ENCODE measurements around the gene P2RX5.

P2RX5 gene

DNA sequence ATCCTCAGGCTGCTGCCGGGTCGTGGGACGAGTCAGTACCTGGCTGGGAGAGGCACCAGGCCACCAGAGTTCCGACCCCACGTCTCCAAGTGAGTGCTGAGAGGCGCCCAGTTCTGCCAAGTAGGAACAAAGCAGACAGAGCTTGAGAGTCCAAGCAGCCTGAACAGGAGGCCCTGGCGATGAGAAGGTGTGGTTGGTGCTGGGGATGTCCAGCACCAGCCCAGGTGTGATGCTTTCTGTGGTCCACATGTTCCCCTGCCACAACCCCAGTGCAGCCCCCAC is 38.4 kb downstream of the P2RX5 start:
- DNase-seq (ENCODE audit: low read depth, low spot score) = no peak

- DNase-seq (ENCODE audit: low read depth, low spot score) = no peak
These were observed 39.0 kb downstream of the P2RX5 start for GRCh38 chr17:3656755-3657587.

- no peak for DNase-seq (ENCODE audit: low read depth, low spot score)
These were observed 39.6 kb downstream of the P2RX5 start for GRCh38 chr17:3656353-3656752.

DNA sequence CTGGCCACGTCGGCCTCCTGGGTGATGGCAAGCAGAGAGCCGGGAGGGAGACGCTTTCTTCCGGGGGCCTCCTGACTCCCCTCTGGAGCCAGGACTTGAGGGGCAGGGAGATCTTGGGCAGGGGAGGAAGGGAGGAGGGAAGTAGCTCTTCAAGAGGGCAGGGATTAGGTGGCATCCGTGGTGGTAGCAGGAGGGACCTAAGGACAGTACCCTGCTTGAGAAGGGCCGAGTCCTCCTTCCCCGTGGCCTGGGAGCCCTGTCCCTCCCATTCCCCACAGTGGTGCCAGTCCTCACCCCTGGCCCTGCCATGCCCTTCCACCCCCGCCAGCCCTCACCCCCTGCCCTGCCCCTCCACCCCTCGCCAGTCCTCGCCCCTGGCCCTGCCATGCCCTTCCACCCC is 40.2 kb downstream of the P2RX5 start:
- DNase-seq (ENCODE audit: low read depth, low spot score) = no peak

GRCh38 chr17:3647769-3648555 is 48.0 kb downstream of the P2RX5 start:
- no peak for DNase-seq (ENCODE audit: low read depth, low spot score)

GRCh38 chr17:3647251-3647650 is 48.7 kb downstream of the P2RX5 start:
- no peak for DNase-seq (ENCODE audit: low read depth, low spot score)

DNA sequence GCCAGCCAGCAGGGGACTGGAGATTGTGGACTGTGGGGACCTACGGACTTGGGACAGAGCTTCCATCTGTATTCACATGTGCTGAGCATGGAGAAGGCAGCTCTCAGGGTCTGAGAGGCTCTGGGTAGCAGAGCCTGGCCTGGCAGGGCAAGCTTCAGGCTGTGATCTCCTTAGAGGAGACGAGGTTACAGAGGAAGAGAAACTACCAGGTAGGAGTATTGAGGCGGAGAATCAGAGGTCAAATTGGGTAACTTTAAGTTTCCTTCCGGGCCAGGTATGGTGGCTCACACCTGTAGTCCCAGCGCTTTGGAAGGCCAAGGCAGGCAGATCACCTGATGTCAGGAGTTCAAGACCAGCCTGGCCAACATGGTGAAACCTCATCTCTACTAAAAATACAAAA is 50.6 kb downstream of the P2RX5 start:
- no peak for DNase-seq (ENCODE audit: low read depth, low spot score)

DNA sequence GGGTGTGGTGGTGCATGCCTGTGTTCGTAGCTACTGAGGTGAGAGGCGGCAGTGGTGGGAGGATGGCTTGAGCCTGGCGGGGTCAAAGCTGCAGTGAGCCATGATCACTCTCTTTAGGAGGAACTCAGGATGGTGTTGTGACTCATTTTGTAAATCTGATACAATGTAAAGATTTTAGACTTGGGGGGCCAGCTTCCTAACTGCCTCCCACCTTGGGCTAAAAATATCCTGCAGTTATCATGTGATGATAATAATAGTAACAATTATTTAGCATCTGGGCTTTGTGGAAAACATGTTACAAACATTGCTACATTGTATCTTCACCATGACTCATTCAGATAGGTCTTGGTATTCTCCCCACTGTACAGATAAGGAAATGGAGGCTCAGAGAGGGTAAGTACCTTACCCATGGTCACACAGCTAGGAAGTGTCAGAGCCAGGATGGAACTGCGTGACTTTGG is 52.0 kb downstream of the P2RX5 start:
- no peak for DNase-seq (ENCODE audit: low read depth, low spot score)

GRCh38 chr17:3641717-3642486 is 54.1 kb downstream of the P2RX5 start:
- no peak for DNase-seq (ENCODE audit: low read depth, low spot score)

DNA sequence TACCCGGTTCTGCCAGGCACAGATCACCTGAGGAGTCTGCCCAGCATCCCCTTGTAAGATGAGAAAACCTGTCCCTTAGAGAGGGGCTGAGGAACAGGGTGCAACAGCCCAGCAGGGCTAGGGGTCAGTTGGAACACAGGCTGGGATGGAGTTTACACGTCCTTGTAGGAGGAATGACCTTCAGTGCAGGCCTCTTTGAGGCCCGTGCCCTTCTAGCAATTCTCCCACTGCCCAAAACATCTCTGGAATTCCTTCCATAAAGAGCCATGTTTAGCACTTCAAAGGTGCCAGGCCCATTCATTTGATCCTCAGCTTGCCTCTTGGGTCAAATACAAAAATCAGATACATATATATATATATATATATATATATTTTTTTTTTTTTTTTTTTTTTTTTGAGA is 54.9 kb downstream of the P2RX5 start:
- DNase-seq (ENCODE audit: low read depth, low spot score) = no peak

- no peak for DNase-seq (ENCODE audit: low read depth, low spot score)
These were observed 55.9 kb downstream of the P2RX5 start for GRCh38 chr17:3639981-3640596.

DNA sequence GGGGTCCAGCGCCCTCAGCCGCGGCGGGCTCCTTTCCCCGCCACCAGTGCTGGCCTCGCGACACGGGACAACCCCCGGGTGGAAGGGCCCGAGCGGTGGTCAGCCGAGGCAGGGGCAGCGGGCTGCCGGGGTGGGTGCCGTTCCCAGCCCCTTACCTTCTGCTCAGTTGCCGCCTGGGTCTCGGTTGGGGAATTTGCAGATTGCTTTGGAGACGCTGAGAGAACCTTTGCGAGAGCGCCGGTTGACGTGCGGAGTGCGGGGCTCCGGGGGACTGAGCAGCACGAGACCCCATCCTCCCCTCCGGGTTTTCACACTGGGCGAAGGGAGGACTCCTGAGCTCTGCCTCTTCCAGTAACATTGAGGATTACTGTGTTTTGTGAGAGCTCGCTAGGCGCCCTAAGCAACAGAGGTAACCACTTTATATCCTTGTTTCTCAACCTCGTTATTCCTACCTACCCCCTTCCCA is 59.0 kb downstream of the P2RX5 start:
- no peak for DNase-seq (ENCODE audit: low read depth, low spot score)

DNA sequence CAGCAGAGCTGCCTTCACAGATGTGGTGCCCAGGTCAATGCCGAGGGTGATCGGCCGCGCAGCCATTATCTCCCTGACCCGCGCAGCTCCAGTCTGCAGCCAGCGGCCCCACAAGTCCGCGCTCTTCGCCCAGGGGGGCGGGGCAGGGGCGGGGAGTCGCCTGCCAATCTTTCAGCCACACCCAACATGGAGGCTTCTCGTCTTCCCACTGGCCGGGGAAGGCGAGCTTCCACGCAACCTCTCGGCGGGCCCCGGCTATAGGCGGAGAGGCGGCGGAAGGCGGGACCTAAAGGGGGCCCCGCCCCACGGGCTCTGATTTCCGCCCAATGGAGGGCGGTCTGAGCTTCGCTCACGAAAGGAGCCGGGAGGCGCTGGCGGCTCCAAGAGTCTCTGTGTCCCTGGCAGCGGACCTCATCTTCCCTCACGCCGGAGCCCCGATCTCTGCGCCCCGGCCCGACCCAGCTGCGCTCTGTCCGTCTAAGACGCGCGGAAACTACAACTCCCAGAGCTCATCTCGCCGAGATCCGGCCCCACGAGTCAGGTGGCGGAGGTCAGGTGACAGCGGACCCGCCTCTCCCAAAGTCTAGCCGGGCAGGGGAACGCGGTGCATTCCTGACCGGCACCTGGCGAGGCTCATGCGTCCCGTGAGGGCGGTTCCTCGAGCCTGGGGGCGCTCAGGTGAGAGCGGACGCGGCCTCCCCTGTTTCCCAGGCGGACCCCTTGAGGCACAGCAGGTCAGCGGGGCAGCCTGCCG is 59.6 kb downstream of the P2RX5 start, which contains the start of the genes CTNS and SHPK:
Gene CTNS, plus strand, starts transcription at position 607 of the 754 bp plus-strand sequence. CDS start 3,447 bp downstream, outside the sequence.
Gene SHPK, minus strand, starts transcription at position 97 of the 754 bp plus-strand sequence. Its CDS starts 31 bp downstream, at position 66.
- peak; percentile 92 for DNase-seq (ENCODE audit: low read depth, low spot score)

DNA sequence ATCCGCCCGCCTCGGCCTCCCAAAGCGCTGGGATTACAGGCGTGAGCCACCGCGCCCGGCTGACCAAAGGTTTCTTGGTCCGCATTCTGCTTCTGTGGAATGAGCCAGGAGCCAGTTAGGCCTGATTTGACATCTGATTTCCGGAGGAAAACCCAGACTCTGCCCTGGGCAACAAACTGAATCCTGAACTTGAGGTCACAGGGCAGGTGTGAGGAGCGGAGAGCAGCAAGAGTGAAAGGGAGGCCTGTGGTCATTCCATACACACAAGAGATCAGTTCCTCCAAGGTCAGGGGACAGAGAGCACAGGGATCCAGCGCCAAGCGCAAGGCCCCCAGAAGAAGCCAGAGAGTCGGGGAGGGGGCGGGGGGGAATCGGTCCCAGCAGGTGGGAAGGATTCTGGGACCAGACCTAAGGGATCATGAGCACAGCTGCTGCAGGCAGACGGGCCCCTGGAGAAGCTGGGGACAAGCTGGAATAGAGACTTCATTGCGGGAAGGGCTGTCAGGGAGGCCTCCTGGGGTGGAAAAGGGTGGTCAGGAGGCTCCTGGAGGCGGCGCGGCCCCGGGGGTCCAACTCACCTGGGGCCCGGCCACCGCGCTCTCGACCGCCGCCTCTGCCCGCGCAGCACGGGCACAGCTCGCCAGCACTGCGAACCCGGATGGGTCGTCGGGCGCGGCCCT is 60.3 kb downstream of the P2RX5 start:
- no peak for DNase-seq (ENCODE audit: low read depth, low spot score)

DNA sequence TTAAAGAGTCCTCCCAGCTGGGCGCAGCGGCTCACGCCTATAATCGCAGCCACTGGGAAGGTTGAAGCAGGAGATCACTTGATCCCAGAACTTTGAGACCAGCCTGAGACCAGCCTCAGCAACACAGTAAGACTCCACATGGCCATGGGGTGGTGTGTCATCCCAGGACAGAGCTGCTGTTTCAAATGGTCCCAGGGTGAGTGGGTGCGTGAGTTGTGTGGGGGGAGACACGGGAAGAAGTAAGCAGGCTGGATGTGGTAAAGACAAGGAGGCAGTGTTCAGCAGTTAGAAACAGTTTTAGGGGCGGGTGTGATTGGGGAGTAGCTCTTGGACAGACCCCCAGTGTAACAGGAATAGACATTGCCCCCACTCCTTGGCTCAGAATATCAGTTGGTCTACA is 63.7 kb downstream of the P2RX5 start:
- no peak for DNase-seq (ENCODE audit: low read depth, low spot score)

DNA sequence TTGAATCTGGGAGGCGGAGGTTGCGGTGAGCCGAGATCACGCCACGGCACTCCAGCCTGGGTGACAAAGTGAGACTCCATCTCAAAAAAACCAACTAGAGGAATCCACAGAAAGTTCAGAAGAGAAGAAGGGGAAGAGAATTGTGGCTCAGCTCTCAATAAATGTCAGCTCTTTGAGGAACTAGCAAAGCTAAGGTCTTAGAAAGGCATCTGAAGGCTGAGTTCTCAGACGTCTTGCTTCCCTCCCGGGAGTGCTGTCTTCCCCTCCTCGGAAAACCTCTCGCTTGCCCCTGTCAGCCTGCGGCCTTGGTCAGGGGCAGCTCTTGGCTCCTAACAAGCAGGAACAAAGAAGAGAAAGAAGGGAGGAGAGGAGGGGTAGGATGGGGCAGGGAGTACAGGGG is 65.2 kb downstream of the P2RX5 start:
- DNase-seq (ENCODE audit: low read depth, low spot score) = no peak

DNA sequence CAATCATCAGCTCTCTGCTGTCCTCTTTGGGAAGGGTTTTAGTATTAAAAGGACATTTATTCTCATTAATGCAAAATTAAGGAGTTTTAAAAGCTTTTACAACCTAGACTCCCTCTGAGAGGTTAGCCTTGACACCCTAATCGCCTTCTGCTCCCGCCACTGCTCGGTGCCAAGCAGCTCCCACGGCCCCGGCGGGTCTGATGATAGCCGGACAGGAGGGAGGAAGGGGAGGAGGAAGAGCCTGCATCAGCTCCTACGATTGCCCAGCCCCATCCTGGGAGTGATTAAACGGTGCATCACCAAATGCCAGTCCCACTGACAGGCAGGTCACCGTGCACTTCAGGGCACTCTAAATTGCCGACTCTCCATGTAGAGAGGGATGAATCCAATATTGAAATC is 68.2 kb downstream of the P2RX5 start:
- no peak for DNase-seq (ENCODE audit: low read depth, low spot score)

DNA sequence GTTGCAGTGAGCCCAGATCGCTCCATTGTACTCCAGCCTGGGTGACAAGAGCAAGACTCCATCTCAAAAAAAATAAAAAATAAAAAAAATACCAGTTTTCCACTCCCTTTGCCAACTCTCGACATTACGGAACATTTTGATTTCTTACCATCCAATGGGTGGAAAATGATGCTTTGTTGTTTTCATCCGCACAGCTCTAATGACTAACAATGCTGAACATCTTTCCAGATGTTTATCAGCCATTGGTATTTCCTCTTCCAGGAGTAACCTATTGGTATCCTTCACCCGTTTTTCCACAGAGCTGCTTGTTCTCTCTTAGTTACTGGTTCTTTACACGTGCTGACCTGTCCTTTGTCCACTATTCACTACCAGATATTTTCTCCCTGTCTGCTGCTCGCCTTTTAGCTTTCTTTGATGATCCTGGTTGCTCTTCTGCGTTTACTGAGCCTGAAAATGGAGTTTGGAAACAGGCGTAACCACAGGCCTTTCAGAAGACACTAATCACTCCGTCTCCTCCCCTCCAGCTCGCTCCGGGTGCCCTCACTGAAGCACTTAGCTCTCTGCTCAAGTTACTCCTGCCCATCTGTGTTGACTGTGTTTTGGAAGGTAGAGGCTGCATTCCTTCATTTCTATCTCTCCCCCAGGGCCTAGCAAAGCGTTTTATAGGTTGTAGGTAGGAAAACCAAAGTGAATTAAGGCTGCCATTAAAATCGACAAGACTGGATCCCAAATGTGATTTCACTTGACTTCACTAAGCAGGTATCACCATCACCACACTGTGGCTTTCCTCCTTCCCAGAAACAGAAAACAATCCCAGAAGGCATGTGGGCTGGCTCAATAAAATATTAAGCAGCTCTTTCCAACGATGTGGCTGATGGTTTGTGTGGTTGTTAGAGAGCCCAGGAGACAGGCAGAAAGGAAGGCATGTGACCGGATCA is 68.9 kb downstream of the P2RX5 start:
- no peak for DNase-seq (ENCODE audit: low read depth, low spot score)

All from activated CD4-positive, CD25-positive, alpha-beta regulatory T cell treated with anti-CD3 and anti-CD28 coated beads, Interleukin-2, amount 50 U/mL, for 16 hours (primary cell).